ENCODE results near the gene CDH4. TPM values are rescaled to one million over a fixed set of nuclear protein-coding genes. Genes with fewer than 3 reads are reported as not detected.

CDH4 gene
- total RNA-seq, 1 donor from 2014 or later = 9.2 TPM

DNA sequence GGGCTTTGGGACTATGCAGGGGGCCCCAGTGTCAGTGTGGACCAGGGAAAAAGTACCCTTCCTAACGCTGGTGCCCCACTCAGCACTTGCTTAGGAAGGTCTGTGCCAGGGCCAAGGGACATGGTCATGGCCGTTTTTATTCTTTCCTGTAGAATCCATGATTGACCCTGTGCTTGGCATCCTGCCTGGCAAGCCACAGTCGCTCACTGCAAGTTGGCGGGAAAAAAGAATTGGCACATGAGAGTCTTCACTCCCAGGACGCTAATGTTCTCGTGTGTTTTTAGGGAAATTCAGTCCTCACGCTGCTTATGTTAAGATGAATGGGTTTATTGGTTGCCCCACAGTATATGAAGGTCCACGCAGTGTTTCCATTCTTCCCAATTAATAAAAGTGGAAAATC, 253.4 kb downstream of the CDH4 start:
- no peak for DNase-seq (ENCODE audit: extremely low read depth, low read depth, low spot score)

DNA sequence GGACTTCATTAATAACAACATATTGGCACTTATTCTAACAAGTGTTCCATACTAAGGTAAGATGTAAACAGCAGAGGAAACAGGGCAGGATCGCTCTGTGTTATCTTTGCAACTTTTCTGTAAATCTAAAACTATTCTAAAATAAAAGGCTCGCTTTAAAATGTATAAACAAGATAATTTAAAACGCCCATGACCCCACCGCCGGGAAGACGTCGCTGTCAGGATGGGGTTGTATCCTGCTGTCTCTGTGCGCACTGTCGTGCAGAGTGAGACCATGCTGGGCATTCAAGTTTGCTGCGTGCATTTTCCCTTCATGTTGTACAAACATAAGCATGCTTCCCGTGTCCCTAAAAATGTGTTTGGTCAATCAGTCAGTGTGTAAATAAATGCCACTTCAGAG, 255.7 kb downstream of the CDH4 start:
- DNase-seq (ENCODE audit: extremely low read depth, low read depth, low spot score) = no peak

DNA sequence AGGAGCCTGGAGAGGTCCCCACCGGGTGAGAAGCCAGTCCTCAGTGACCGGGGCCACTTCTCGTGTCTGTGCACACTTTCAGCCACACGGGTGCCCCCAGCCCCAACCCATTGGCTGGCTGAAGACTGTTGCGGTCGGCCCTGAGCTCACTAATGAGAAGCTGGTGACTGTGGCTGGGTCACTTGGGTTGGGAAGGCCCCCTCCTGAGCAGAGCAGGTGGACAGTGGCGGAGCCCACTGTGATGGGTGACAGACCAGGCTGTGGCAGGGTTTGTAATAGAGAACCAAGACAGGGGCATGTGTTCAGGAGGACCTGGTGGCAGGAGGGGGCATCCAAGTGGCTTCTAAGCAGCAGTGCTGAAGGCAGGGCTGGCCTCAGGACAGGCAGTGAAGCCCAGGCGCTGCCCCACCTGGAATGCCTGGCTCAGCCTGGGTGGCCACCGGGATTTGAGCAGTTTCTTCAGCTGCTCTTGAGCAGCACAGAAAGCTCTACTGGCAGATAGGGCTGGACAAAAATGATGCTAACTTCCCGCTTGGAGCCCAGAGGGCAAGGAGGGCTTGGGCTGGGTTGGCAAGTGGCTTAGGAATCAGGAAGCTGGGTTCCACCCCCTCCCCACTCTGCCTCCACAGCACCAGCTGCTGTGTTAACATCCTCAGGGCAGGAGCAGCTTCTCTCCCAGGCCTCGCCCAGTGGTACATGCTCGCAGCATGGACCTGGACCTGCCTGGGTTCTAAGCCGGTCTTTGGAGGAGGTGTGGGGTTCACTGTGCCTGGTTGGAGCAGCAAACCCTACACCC, 256.4 kb downstream of the CDH4 start:
- DNase-seq (ENCODE audit: extremely low read depth, low read depth, low spot score) = no peak

DNA sequence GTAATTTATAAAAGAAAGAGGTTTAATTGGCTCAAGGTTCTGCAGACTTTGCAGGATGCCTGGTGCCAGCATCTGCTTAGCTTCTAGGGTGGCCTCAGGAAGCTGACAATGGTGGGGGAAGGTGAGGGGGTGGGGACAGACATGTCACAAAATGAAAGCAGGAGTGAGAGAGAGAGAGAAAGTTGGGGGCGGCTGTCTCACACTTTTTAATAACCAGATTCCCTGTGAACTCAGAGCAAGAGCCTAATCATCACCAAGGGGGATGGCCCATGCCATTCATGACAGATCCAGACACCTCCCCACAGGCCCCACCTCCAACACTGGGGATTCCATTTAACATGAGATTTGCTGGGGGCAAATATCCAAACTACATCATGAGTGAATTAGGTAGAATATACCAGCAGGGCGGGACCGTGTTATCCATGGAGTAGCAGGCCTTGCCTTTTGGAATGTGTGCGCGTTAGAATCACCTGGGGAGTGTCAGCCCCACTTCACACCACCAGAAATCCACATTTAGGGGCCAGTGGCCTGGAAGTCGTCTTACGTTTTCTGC, 258.8 kb downstream of the CDH4 start:
- DNase-seq (ENCODE audit: extremely low read depth, low read depth, low spot score) = no peak

DNA sequence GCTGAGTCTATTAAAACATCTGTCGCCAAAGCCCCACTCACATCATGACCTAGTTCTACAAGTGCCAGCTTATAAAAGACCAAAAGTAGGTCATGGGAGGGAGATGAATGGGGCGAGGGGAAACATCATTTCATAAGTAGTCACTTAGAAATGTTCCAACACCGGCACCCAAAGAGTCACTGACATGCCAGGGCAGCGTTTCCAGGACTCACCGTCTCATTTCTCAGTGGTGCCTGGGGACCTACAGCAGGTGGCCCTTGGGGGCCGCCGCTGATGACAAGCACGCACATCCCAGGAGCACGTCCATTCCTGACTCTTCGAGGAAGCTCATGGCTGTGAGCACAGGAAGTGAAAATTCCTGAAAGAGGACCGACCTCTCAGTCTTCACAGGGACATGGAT, 260.4 kb downstream of the CDH4 start:
- no peak for DNase-seq (ENCODE audit: extremely low read depth, low read depth, low spot score)

DNA sequence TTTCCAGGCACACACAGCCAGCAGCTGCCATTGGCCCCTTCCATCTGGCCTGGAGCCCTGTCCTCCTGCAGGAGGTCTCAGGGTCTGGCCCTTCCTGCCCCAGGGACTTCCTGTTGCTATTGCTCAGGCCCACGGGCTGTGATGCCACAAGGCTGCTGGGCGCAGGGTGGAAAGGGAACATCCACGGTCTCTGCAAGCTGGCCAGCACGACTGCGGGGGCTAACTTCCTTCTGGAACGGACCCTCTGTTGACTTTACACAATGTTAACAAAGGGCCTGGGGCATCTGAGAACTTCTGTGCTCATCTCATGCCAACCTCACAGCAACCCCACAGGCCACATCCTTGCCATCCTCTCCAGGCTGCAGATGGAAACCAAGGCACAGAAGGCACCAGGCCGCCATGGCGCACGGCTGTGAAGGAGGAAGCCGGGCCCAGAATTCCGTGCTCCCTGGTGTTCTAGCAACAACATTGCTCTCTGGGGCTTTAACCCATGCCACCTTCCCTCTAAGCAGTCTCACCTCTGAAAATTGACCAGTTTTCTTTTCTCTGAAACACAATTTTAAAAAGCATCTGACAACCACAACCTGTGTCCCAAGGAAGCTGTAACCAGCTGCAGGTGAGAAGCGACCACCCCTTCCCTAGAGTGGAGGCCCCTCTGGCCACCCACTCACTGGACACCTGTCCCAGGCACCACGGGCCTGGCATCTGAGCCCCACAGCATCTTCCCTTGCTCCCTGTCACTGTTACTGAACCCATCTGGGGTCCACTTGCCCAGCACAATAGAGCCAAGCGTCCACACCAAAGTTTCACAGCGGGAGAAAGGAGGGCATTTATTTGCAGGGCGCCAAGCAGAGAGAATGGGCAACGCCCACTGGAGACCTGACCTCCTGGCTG, 261.3 kb downstream of the CDH4 start:
- DNase-seq (ENCODE audit: extremely low read depth, low read depth, low spot score) = no peak

DNA sequence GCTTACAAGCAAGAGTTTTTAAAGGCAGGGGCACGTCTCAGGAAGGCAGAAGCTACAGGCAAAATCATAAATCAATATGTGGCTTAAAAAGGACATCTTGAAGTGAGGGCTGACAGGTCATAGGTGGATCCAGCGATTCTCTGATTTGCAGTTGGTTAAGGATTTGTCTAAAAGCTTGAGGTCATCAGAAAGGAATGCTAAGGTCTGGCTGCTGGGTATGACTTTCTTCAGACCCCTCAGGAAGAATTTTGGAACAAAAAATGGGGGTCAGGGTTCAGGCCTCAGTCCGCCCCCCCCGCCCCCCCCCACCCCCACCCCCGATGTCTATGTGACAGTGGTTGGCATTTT, 261.9 kb downstream of the CDH4 start:
- no peak for DNase-seq (ENCODE audit: extremely low read depth, low read depth, low spot score)

DNA sequence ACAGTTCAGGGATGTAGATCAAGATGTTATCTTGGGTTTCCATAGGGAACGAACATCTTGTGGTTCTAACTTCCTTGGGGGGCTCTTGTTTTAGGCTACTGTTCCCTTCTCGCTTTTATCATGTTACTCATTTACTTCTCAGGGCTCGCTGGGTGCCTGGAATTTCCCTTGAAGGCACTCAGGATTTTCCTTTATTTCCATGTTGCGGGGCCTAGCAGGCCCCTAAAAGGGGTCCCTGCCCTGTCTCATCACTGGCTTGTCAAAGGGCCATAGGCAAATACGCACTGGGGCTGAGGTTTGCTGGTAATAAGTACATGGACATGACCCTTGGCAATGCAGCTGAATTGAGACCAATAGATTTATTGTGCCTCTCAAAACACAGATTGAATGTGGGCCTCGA, 262.3 kb downstream of the CDH4 start:
- DNase-seq (ENCODE audit: extremely low read depth, low read depth, low spot score) = no peak

DNA sequence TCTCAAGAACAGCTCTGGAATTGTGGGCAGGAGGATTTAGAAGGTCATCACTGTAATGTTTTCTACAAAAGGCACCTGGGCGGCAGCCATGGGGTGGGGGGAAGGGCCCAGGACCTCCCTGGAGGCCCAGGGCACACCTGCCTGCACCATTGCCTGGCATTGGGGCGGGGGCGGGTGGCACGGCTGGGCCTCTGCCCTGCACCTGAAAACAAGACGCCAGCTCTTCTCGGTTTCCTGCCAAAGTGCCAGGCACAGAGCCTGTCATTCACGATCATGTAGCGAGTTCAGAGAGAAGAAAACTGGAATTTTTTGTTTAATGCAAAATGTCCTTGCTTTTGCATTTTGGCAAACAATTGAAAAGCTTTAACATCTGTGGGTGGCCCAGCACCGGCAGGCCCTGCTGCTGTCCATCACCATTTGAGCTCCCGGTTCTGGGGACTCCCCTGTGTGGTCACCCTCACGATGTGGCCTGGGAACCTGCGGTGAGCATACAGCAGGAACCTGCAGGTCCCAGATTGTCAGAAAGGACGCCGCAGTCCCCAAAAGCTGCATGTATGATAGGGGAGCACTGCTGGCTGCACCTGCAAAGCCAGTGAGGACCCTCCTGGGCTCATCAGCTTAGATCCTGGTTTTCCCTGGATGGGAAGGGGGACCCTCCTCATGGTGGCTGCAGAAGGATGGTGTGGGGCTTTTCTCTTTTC, 262.9 kb downstream of the CDH4 start:
- no peak for DNase-seq (ENCODE audit: extremely low read depth, low read depth, low spot score)

DNA sequence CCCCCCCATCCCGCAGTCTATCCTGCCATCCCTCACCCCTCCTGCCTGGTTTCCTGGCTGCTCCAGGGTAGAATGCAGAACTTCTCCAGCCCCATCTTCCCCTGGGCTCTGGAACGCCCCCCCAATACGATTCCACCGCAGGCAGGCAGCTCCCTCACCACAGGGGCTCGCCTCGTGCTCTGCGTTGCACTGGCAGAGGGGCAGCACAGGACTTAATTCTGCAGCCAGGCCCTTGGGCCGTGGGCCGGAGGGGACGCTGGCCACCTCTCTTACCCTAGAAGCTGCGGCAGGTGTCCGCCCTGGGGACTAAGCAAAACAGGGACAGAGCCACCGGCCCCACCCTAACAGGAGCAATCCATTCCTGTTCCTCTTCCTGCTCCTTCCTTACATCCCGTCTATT, 263.9 kb downstream of the CDH4 start:
- no peak for DNase-seq (ENCODE audit: extremely low read depth, low read depth, low spot score)

DNA sequence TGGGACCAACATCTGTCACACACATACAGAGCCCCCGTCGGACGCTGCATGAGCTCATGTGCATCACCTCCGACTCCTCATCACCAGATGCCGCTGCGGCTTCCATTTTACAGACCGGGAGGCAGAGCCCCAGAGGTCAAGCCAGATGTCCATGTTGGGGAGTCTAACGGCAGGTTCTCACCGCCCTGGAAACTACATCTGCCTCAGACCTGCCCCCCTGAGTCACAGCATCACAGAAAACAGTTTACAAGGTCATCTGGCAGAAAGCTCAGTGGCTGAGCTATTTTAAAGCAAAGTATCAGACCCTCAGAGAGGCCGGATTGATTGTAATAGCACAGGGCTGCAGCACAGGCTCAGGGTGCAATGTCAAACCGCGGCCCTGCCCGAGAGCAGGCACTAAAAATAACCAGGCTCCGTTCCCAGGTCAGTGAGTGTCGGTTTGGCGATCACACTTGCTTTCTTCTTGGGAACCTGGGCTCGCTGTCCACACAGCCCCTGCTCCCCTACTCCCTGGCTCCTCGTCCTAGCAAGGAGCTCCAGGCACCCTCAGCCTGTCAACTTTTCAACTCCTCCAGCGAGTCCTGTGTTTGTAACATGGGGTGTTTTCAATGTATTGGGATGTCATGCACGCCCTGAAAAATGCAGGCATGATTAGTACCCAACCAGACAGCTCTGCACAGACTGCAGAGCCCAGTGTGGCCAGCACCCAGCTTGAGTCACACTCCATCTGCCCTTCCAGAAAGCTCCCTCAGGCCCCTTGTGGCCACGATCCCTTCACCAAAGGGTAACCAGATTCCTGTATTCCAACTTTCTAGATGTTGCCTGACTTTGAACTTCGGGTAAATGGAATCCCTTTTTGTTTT, 264.5 kb downstream of the CDH4 start:
- no peak for DNase-seq (ENCODE audit: extremely low read depth, low read depth, low spot score)

DNA sequence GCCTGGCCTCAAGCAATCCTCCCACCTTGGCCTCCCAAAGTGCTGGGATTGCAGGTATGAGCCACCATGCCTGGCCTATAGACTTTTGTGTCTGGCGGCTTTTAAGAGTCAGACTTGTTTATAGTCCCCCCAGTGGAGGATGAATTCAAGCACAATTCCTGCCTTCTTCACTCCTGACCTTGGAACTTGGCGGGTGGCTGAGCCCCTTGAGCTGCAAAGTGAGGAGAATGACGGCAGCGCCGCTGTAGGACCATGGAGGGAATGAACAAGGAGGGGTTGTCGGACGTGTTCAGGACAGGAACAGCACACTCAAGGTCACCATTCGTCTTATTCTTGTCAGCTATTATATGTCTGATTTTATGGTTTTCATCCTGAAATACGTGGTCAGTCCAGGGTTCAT, 265.4 kb downstream of the CDH4 start:
- DNase-seq (ENCODE audit: extremely low read depth, low read depth, low spot score) = no peak

DNA sequence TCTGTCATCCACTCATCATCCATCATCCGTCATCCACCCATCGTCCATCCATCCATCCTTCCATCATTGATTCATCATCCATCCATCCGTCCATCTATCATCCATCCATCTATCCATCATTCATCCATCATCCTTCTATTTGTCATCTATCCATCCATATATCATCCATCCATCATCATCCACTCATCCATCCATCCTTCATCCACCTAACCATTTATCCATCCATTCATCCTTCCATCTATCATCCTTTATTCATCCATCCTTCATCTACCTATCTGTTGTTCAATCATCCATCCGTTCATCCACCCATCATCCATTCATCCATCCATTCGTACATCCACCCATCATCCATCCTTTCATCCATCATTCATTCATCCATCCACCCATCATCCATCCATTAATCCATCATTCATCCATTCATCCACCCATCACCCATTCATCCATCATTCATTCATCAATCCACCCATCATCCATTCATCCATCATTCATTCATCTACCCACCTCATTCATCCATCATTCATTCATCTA, 266.4 kb downstream of the CDH4 start:
- no peak for DNase-seq (ENCODE audit: extremely low read depth, low read depth, low spot score)

DNA sequence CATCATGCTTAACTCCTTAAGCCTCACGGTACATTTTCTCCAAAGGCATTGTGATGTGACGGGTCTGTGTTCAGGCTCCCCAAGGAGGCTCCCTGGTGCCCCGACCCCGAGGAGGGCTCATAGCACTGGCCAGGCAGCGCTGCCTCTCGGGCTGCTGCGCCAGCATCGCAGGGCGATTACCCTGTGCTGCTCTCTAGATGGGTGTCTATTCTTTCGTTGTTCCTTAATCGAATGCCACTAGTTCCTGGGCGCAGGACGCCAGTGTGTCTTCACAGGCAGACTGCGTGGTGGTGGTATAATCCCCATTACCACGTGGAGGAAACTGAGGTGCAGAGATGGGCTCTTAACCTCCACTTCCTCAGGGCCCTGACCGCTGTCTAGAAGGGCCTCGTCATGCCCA, 267.4 kb downstream of the CDH4 start:
- DNase-seq (ENCODE audit: extremely low read depth, low read depth, low spot score) = no peak

DNA sequence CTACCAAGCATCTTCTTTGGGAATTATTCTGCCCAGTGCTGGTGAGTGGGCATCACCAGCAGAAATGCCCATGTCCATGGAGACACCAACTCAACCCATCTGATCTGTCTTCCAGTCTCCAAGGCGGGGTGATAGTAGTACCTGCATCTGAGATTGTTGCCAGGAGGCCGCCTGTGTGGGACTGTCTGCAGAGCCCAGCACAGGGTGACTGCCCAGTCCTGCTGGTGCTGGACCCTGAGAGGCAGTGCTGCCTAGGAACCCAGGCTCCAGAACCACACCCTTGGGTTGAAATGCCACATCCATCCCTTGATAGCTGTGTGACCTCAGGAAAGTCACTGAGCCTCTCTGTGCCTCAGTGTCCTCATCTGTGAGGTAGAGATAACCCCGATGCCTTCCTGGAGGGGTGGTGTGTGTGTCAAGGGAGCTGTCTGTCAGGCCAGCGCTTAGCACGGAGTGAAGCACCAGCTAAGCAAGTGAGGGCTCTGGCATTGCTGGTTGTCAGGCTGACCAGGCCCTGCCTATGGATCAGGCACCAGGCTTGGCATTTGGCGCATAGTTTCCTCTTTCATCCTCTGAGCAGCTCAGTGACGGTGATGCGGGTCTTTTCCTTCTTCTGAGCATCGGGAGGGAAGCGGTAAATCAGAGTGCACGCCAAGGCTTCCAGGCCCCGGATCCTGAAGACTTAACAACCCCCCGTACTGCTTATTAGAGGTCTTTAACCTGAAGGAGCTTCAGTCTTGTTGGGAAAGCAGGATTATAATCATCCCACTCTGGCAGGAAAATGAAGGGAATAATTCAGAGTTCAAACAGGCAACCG, 268.2 kb downstream of the CDH4 start:
- DNase-seq (ENCODE audit: extremely low read depth, low read depth, low spot score) = no peak

DNA sequence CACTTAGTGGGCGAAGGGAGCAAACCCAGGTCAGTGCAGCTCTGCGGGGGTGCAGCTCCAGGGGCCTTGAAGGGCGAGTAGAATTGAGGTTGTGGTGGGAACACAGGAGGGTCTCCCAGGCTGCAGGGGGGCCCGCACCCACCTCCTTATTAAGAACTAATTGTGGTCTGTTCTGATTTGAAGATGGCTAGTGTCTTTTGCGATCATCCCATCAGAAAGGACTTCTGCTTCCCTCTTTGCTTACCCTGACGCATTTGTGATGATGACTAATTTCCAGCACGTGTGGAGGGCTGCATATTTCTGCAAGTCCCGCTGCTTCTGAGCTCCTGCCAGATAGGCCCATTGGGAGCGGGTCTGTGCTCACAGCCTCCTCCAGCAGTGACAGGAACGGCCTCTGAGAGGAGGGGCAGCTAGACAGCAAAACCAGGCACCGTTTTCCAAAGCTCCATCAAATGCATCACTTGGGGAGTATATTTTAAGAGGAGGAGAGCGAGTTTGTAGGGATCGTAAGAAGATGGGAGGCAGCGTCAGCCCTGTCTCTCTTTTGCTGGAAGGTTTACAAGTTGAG, 268.9 kb downstream of the CDH4 start:
- no peak for DNase-seq (ENCODE audit: extremely low read depth, low read depth, low spot score)

DNA sequence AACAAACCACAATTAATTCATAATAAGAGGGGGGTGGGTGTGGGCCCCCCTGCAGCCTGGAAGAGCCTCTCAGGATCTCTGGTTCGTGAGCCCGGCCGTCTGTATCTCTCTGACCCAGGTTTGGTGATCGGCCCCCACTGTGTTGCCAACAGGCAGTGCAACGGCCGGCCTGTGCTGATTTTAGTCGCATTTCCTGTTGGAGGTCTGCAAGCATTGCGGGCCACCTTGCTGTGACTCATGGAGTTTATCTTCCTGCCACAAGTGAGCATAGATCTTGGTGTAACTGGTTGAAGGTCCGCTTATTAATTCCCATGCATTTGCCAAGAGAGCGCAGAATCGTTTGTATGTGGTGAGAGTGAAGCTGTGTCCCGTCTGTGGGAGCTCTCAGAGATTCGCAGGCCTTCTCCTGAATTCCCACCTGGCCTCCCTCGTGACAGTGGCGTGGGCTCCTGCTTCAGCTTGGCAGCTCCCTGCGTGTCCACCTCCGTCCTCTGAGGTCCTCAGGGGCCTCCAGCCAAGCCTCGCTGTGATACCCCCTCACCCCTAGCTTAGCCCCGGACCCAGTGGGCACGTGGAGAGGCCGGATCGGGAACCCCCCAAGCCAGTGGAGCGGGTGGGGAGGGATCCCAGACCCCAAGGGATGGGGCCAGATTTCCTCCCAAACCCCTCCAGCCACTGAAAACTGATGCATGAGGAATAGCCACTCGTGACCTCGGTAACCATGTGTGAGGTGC, 269.8 kb downstream of the CDH4 start:
- DNase-seq (ENCODE audit: extremely low read depth, low read depth, low spot score) = no peak

DNA sequence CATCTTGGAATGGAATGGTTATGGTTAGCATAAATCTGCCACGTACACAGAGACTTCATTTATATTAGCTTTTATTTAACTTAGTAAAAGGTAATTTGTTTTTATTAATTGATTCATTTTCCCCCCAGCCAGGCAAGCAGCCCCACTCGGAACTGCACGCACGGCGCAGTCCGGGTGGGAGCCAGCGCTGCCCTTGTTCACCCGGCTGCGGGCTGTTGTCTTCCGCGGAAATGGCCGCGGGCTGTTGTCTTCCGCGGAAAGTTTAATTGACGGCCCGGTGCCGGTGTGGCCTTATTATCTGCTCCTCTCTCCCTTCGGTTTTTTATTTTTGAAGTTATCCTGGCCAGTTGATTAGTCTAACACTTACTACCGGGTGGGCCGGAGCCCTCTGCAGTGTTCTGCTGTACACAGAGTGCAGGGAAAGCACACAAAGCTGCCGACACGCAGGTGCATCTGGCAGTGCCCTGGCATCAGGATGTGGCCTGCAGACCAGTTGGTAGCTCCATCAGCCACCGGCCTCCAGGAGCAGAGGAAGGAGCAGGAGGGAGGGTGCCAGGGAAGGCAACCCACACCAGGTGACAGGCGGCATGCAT, 270.5 kb downstream of the CDH4 start:
- DNase-seq (ENCODE audit: extremely low read depth, low read depth, low spot score) = no peak

Data from glomerular endothelial cell (primary cell).